Activated CD8-positive, alpha-beta memory T cell treated with anti-CD3 and anti-CD28 coated beads for 24 hours (primary cell): ENCODE results near the gene MED15.
A peak's percentile ranks its signal among the peaks of the same experiment; 100 is the strongest.
"Not testable (repeated sequence)": the region's sequence is repeated elsewhere in the genome, so short reads cannot be mapped to it uniquely, and the experiment has no call there.

Experiments used
- DNase-seq: peaks from one replicate; pipeline ENCODE4 v3.0.0-alpha.2; 2020

The MED15 gene

DNA sequence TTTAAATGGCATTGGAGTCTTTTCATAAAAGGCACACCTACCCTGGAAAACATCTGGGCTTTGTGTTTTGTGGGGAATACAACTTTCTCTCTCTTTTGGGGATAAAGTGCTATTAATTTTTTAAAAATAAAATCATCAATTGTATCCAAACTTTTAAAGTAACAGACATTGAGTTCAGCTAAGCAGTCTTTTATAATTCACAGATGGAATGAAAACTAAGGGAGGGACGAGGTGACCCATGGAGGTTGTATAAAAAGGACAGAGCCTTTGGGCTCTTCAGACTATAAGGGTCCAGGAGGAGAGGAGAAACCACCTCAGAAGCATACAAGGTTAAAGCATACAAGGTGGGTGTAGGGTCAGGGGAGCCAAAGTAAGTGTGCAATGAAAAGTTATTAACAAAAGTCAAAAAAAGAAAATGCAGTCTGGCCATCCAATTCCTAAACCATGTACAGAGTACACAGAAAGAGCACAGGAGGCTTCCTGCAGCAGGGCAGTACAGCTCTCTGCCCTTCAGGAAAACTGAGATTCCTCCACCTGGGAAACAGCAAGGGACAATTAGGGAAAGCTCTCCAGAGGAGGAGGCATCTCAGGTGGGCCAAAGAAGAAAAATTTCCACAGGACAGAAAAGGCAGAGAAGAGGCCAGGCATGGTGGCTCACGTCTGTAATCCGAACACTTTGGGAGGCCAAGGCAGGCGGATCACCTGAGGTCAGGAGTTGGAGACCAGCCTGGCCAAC lies 22.3 kb upstream of the MED15 start:
- no peak for DNase-seq

DNA sequence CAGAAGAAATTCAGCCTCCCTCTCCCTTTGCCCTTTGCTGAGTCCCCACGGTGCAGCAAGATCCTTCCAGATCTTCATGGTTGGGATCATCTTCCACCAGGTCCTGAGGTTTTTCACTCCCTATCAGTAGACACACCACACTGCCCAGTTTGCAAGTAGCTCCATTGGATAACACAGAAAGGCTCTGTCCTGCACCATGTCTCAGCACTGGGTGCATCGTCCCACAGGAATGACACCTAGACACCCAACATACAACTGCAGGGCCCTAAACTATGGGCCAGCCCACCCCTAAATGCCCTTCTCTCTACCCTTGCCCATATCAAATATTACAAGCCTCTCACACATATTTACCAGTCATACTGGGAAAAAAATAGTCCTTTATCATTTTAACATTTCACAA lies 21.2 kb upstream of the MED15 start:
- no peak for DNase-seq

DNA sequence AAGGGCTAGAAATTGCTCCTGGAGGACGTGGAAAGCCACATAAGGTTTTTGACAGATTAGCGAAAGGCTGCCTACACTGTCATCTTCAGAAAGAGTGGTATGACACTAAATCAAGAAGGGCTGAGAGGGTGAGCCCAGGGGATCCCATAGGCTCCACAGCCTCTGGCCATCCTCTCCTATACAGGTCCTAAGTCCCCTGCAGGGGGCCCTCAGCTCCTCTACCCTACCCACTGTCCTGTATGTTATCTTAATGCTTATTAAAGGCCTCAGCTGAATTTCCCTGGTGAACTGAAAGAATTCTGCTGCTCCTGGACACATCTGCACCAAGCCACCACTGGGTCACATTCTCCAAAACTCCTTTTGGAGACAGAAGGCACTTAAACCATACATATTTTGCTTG lies 19.7 kb upstream of the MED15 start:
- no peak for DNase-seq

DNA sequence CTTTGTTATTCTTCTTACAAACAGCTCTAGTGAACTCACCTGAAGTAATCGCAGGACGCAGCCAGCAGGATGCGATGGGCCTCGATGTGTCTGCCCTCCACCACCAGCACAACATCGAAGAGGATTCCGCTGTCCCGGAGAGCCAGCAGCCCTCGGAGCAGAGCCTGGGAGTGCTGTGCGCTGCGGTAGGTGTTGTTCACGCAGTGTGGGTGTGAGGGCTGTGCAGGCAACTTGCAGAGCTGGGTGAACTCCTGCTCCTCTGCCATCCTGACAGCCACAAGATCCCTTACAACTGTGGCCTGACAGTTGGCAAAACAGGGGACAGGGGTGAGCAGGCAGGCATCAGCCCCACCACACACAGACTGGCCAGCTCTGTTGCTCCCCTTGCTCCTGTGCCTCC lies 18.5 kb upstream of the MED15 start:
- no peak for DNase-seq

DNA sequence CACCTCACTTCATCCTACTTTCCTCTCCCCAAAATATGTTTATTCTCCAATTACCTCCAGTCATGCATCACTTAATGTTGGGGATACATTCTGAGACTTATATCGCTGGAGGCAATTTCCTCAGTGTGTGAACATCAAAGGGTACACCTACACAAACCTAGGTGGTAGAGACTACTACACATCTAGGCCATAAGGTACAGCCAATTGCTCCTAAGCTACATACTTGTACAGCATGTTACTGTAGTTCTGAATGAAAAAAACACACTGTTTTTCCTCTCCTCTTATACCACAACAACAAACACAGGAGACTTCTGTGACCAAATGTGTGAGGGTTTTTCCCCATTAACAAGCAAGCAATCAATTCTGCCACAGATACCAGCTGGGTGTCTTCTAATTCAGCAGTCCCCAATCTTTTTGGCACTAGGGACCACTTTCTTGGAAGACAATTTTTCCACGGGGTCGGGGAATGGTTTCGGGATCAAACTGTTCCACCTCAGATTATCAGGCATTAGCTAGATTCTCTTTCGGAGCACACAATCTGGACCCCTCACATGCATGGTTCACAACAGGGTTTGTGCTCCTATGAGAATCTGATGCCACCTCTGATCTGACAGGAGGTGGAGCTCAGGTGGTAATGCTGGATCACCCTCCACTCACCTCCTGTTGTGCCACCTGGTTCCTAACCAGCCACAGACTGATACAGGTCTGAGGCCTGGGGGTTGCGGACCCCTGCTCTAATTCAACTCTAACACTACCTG lies 17.0 kb upstream of the MED15 start:
- no peak for DNase-seq

DNA sequence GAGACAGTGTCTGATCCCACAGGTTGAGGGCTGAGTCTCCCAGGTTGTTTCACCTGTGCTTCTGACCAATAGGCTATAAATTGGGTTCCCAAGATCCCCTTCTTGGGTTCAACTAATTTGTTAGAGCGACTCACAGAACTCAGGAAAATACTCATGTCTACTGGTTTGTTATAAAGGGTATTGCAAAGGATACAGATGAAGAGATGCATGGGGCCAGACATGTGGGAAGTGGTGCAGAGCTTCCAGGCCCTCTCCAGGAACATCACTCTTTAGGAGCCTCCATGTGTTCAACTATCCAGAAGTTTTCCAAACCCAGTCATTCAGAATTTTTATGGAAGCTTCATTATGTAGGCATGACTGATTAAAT lies 16.5 kb upstream of the MED15 start:
- DNase-seq = no peak

DNA sequence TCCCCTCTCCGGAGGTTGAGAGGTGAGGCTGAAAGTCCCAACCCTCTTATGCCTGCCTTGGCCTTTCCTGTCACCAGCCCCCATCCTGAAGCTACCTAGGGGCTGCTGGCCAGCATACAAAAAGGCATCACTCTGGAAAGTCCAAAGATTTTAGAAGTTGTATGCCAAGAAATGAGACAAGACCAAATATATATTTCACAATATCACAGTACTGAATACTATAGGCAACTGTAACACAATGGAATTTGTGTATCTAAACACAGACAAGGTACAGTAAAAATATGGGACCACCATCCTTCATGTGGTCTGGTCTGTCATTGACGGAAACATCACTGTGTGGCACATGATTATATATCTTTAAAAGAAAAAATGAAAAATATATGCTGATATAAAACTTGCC lies 16.1 kb upstream of the MED15 start:
- DNase-seq = no peak

DNA sequence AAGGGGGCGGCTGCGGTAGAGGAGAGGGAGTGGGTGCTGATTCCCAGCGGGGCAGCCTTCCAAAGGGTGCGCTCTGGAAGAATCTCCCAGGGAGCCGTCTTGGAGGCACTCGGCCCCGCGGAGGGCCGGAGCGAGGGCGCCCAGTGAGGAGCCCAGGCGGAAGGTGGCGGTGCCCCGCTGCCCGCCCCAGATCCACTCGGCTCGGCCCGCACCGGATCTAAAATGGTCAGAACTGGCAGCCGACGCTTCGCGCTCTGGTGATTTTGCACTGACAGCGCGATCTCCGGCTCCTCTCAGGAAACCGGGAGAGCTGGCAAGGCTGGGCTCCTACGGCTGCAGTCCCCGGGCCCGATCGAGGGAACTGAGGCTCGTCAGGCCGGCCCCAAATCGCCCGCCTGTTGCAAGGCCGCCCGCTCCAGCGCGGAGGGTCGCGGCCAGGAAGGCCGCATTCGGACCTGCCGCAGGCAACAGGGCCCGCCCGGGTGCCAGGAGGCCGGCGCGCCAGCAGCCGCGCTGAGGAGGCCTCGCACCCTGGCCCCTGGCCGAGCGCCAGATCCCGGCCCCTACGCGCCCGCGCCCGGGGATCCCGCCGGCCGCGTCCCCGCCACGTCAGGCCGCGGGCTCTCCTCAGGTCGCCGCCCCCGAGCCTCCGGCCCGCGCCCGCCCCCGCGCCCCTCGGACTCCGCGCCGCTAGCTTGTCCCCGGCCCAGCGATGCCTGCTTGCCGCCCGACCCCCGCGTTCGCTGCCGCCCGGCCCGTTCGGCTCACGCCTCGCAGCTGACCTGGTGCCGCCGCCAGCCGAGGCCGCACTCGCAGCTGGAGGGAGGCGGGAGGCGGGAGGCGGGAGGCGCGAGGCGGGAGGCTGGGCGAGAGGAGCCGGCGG lies 12.2 kb upstream of the MED15 start, which contains the start of gene KLHL22:
TSS of gene KLHL22 (minus strand) at position 818 of the 883 bp plus-strand sequence. CDS start 6,584 bp downstream, outside the sequence.
- DNase-seq = no peak

DNA sequence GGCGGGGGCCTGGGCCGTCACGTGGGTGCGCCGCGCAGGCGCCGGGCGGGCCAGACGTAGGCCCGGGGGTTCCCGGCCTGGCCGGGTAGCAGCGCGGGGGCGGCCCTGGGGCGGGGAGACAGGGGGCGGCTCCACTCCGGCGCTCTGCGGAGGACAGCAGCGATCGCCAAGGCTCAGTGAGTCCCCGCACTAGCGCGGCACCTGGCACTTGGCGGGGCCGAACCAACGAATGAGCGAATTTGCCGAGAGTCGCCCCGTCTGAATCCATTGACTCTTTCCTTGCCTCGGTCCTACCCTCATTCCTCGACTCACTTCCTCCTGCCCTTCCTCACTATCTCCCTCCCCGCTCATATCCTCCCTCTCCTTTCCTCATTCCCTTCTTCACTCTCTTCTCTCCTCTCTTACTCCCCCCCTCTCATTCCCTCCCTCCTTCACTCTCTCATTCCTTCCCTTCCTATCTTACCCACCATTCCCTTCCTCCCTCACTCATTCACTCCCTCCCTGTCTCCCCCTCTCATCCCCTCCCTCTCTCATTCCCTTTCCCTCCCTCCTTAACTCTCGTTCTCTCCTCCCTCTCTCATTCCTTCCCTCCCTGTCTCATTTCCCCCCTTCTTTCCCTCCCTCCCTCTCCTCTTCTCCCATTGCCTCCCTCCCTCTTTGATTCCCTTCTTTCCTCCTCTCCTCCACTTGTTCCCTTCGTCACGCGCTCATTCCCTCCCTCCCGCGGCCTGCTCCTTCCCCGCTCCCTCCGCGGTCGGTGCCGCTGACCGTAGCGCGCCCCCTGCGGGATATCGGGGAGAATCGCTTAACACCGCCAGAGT lies 11.3 kb upstream of the MED15 start:
- peak; percentile 94 for DNase-seq

DNA sequence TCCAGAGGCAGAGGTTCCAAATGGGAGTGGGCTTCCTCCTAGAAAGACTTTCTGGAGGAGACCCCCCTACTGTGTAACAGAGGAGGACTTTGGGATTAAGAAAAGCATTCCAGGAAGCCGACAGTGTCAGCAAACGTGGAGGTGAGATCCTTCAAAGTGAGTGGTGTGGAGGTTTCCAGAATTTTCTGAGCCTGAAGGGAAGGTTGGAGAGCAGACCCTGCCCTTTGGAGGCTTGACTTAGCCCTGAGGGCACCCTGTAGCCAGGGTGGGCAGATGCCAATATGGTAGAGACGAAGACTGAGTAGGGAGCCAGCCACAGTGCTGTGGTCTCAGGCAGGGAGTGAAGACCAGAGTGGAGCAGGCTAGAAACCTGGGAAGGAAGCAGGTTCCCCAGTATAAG lies 10.0 kb upstream of the MED15 start:
- no peak for DNase-seq

DNA sequence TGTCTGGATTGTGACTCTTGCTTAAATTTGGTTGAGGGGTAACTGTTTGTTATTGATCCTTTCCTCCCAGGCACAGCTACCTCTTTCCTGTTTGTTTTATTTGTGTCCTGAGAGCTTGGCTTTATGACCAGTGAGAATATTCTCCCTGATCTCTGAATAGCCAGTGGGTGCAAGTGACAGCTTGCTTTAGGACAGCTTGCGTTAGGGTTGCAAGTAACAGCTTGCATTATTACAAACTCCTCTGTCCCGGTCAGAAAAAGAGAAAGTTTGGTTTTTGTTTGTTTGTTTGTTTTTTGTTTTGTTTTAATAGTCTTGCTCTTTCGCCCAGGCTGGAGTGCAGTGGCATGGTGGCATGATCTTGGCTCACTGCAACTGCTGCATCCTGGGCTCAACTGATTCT lies 8.5 kb upstream of the MED15 start:
- no peak for DNase-seq

DNA sequence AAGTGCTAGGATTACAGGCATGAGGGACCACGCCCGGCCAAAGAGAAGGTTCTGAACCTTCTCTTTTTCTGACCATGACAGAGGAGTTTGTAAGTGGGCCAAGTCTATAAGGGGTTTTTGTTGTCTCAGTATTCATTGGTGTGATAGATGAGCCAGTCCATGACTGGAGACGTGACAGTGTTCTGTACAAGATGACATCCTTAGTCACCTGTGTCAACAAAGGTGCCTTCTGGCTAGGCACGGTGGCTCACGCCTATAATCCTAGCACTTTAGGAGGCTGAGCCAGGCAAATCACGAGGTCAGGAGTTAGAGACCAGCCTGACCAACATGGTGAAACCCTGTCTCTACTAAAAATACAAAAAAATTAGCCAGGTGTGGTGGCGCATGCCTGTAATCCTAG lies 7.6 kb upstream of the MED15 start:
- no peak for DNase-seq

DNA sequence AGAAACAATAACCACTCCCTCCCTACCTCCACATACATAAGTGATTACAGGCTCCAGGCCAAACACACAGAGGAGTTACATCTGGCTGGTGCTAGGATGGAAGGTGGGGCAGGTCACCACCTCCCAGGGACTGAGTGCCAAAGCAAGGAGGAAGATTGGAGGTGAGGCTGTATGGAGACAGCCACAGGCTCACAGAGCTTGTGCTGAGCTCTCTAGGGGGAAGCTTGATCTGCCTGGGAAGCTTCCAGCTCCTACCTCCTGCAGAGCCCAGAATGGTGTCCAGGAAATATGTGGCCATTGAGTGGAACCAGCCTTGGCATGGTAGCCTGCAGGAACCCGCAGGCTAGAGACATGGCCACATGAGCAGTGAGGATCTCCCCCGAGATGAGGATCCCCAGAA lies 3.6 kb upstream of the MED15 start:
- no peak for DNase-seq

DNA sequence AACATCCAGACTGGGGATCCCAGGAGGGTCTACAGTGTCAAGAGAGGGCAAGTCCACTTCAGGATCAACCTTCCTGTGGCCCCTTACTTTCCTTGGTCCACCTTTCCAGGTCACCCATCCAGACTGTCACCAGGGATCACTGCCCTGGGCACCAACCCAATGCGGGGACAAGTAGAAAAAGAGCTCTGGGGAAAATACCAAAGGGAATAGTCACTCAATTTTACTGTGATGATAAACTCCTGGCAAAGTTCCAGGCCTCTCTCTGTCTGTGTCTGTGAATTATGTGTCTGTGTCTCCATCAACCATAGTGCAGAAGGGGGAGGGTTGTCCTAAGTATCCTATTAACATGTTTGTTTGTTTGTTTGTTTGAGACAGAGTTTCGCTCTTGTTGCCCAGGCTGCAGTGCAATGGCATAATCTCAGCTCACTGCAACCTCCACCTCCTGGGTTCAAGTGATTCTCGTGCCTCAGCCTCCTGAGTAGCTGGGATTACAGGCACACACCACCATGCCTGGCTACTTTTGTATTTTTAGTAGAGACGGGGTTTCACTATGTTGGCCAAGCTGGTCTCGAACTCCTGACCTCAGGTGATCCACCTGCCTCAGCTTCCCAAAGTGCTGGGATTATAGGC lies 3.0 kb upstream of the MED15 start:
- DNase-seq = not testable (repeated sequence)

DNA sequence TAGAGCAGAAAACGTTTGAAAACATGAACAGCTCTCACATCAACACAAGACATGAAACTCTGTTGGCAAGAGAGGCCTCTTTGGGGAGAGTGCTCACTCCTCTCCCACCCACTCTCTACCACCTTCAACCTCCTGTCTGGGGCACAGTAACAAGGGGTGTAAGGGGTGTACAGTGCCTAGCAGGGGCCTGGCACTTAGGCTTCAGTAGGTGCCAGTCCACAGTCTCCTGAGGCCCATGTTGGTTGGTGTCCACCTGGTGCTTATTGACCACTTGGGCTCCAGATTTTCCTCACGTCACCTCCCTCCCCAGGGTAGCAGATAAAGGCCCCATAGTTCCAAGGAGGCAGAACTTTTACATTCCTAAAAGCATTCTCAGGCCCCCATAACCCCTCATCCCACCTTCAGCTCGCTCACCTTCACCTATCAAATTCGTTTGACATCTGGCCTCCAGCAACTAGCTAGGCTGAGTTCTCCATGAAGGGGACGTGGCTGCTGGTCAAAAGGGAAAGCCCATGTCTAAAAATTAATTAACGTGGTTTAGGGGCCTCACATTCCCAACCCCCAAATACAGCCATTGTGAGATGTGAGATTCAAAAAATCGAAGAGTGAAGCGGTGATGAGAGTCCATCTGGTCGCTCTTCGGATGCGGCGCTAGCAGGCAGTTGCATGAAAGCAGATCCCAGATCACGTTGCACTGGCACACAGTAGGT lies 712 bp upstream of the MED15 start:
- DNase-seq = no peak

DNA sequence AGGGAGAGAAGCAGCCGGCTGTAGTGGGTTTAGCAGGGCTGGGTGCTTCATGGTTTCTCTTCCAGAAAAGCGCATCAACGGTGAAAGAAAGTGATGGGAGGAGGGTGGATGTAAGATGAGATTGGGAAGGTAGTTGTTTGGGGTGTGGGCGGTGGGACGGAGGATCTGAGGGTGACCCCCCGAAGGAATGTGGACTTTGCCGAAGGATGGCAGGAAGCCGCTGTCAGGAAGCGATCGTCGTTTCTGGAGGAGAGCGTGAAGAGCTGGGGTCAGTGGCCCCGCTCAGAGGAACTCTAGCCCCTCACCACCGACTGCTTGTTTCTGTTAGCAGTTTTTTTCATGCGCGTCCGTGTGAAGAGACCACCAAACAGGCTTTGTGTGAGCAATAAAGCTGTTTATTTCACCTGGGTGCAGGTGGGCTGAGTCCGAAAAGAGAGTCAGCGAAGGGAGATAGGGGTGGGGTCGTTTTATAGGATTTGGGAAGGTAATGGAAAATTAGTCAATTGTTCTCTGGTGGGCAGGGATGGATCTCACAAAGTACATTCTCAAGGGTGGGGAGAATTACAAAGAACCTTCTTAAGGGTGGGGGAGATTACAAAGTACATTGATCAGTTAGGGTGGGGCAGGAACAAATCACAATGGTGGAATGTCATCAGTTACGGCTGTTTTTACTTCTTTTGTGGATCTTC lies 801 bp downstream of the MED15 start:
- not testable (repeated sequence) for DNase-seq

DNA sequence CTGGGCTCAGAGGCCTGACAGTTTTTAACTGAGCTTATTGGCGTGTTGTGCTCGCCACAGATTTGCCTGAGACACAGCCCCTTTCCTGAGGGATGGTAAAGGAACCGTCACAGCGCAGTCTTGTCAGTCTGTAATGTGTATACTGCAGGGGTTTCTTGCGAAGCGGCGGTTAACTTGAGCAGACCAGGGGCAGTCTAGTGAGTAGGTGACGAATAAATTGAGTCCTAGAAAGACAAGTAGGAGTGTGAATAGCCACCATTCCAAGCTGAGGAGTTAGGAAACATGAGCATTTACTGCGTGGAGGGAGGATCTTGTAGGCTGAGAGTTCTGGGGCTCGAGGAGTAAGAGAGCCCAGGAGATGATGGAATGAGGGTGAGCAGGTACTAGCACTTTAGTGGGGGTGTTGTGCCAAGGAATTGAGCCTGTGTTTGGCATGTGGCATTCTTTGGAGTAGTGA lies 1.4 kb downstream of the MED15 start:
- no peak for DNase-seq

DNA sequence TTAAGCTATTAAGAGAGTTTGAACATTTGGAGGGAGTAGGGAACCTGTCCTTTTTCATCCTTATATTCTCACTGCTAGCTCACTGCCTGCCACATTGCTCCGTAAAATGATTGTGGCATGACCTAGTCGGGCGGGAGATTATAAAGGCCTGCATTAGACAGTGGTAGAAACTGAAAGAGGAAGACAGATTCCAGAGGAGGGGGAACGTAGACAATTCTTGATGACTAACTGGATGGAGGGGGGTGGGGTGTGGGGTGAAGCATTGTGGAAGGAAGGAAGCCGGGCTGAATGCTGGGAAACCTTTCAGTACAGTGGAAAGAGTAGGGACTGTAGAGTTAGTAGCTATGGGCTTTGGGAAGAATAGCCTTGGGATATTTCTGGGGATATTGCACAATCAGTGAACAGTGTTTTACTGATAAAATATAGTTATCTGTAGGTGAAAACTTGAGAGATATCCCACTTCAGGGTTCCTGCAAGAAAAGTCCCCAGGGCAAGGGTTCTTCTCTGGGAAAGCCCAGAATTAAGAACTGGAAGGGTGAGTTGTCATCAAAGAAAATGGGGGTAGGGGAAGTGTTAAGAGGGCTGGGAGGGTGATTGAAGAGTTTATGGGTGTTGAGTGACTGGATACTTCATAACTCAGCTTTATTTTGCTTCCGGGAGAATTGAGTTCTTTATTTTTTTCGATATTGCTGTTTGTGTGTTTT lies 2.1 kb downstream of the MED15 start:
- no peak for DNase-seq

DNA sequence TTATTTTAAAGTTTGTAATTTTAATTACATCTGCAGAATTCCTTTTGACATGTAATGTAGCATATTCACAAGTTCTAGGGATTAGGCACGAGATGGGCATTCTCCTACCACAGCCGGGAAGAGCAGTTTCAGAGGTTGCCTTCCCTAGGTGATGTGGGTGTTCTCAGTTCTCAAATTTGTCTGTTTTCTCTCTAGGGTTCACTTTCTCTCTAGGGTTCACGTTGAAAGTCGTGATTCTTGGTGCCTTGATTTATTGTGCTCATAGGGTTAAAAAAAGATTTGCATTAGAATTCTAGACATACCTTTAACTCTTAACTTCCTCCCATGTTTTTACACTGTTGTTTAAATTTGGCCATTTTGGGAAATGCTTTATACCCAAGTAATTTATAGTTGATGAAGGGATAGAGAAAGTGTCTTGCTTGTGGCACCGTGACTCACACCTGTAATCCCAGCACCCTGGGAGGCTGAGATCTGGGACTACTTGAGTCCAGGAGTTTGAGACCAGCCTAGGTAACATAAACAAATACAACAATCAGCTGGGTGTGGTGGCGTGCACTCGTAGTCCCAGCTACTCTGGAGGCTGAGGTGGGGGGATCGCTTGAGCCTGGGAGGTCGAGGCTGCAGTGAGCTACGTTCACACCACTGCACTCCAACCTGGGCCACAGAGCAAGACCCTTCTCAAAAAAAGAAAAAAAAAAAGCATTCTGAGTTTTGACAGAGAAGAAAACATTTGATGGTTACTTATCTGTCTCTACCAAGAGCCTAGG lies 3.6 kb downstream of the MED15 start:
- DNase-seq = no peak
